Mesothelial cell of epicardium (in vitro differentiated cells): ENCODE results near the gene IL12RB2. TPM values are rescaled to one million over a fixed set of nuclear protein-coding genes. Genes with fewer than 3 reads are reported as not detected.
A peak's percentile ranks its signal among the peaks of the same experiment; 100 is the strongest.

Experiments
- DNase-seq, 2 experiments: peaks; one replicate each; pipeline ENCODE4 v3.0.0; 2021; ENCODE audit warnings: low spot score in 2 of 2; ENCODE audit not compliant: unreplicated experiment in 2 of 2
- H3K27ac Mint-ChIP-seq: 2 replicates; pipeline ENCODE4 v1.8.0; 2021; ENCODE audit warnings: mixed read lengths
- H3K27me3 Mint-ChIP-seq: 2 replicates; pipeline ENCODE4 v1.8.0; 2021; ENCODE audit warnings: low read depth, mixed read lengths
- H3K36me3 Mint-ChIP-seq: 2 replicates; pipeline ENCODE4 v1.8.0; 2021; ENCODE audit warnings: mixed read lengths
- H3K4me1 Mint-ChIP-seq: 2 replicates; pipeline ENCODE4 v1.8.0; 2021; ENCODE audit warnings: mixed read lengths
- H3K4me3 Mint-ChIP-seq: 2 replicates; pipeline ENCODE4 v1.8.0; 2021; ENCODE audit warnings: mild to moderate bottlenecking, moderate library complexity, mixed read lengths
- H3K9me3 Mint-ChIP-seq: 2 replicates; pipeline ENCODE4 v1.8.0; 2021; ENCODE audit warnings: mixed read lengths
- CTCF ChIP-seq: fragments of 200-600 bp; sonication (generic); IDR thresholded peaks from one replicate; pipeline ENCODE4 v1.5.0; 2021; ENCODE audit warnings: antibody characterized with exemption; ENCODE audit not compliant: unreplicated experiment
- total RNA-seq: library from RNA; stranded (reverse); gene quantifications from 3 replicates; pipeline ENCODE4 v1.2.1, GENCODE V29; 2021

The IL12RB2 gene
- total RNA-seq, 1 donor from 2014 or later: 0.34 TPM

- no peaks in the 10 kb centered on the region for H3K9me3 Mint-ChIP-seq
- TF ChIP-seq CTCF: no peak
- H3K4me3 Mint-ChIP-seq: no peak overlapping the region
- no peak overlapping the region for H3K27ac Mint-ChIP-seq
- DNase-seq: no peak
- H3K27me3 Mint-ChIP-seq: no peaks in the 10 kb centered on the region
- no peaks in the 10 kb centered on the region for H3K36me3 Mint-ChIP-seq
- peaks cover 2% of the 10 kb centered on the region for H3K4me1 Mint-ChIP-seq
Measured at GRCh38 chr1:67339623-67340343, 32.1 kb downstream of the IL12RB2 start.

- no peak overlapping the region for H3K4me3 Mint-ChIP-seq
- no peaks in the 10 kb centered on the region for H3K36me3 Mint-ChIP-seq
- no peak overlapping the region for H3K27ac Mint-ChIP-seq
- H3K27me3 Mint-ChIP-seq: peaks cover 2% of the 10 kb centered on the region
- no peaks in the 10 kb centered on the region for H3K9me3 Mint-ChIP-seq
- peaks cover 2% of the 10 kb centered on the region for H3K4me1 Mint-ChIP-seq
- DNase-seq: no peak
- no peak for TF ChIP-seq CTCF
Measured at GRCh38 chr1:67342076-67342890, 34.6 kb downstream of the IL12RB2 start.

- H3K27me3 Mint-ChIP-seq: peaks cover 2% of the 10 kb centered on the region
- peaks cover 18% of the 10 kb centered on the region for H3K4me1 Mint-ChIP-seq
- H3K27ac Mint-ChIP-seq: no peak overlapping the region
- no peak overlapping the region for H3K4me3 Mint-ChIP-seq
- no peak for TF ChIP-seq CTCF
- no peaks in the 10 kb centered on the region for H3K9me3 Mint-ChIP-seq
- H3K36me3 Mint-ChIP-seq: no peaks in the 10 kb centered on the region
- DNase-seq: no peak
Measured at GRCh38 chr1:67345556-67345955, 37.9 kb downstream of the IL12RB2 start.

GRCh38 chr1:67346982-67347381 lies 39.3 kb downstream of the IL12RB2 start:
- H3K27ac Mint-ChIP-seq: no peak overlapping the region
- no peak for DNase-seq
- peaks cover 18% of the 10 kb centered on the region for H3K4me1 Mint-ChIP-seq
- TF ChIP-seq CTCF: no peak
- no peak overlapping the region for H3K4me3 Mint-ChIP-seq
- H3K27me3 Mint-ChIP-seq: peaks cover 2% of the 10 kb centered on the region
- H3K36me3 Mint-ChIP-seq: no peaks in the 10 kb centered on the region
- no peaks in the 10 kb centered on the region for H3K9me3 Mint-ChIP-seq

- peak in 1 of 2 experiments; percentile 42 for DNase-seq
- Mint-ChIP-seq H3K9me3 (no peaks in the 10 kb centered on the region), H3K4me1 (peaks cover 18% of the 10 kb centered on the region), H3K36me3 (no peaks in the 10 kb centered on the region), H3K27me3 (peaks cover 2% of the 10 kb centered on the region), H3K4me3 (no peak overlapping the region), H3K27ac (no peak overlapping the region)
- peak; percentile 42 for TF ChIP-seq CTCF
Measured at GRCh38 chr1:67347688-67348472, 40.2 kb downstream of the IL12RB2 start.
